ENCODE measurements around the gene KCNJ5. TPM values are rescaled to one million over a fixed set of nuclear protein-coding genes. Genes with fewer than 3 reads are reported as not detected.

The KCNJ5 gene
- total RNA-seq, 1 donor from 2014 or later: not detected

DNA sequence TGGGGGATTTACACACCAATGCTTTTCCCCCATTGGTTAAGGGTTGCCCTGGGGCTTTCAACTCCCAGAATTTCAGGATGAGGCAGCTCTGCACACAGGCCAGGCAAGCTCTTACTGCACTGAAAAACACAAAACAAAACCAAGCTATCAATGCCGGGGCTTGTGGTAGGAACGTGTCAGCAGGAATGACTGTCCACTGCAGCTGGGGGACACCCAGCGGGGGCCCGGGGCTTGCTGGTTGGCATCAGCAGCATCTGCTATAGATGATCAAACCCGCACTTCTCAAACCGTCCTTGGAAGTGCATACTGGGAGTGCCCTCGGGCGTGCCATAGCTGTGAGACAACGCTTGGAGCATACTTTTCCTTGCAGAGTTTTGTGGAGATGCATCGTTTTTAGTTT lies 43.8 kb downstream of the KCNJ5 start:
- TF ChIP-seq, protein P1, sequence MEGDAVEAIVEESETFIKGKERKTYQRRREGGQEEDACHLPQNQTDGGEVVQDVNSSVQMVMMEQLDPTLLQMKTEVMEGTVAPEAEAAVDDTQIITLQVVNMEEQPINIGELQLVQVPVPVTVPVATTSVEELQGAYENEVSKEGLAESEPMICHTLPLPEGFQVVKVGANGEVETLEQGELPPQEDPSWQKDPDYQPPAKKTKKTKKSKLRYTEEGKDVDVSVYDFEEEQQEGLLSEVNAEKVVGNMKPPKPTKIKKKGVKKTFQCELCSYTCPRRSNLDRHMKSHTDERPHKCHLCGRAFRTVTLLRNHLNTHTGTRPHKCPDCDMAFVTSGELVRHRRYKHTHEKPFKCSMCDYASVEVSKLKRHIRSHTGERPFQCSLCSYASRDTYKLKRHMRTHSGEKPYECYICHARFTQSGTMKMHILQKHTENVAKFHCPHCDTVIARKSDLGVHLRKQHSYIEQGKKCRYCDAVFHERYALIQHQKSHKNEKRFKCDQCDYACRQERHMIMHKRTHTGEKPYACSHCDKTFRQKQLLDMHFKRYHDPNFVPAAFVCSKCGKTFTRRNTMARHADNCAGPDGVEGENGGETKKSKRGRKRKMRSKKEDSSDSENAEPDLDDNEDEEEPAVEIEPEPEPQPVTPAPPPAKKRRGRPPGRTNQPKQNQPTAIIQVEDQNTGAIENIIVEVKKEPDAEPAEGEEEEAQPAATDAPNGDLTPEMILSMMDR (IDR thresholded peaks at IDR 0.05): no peak
- TF ChIP-seq EZH2 (IDR thresholded peaks at IDR 0.05): no peak
- TF ChIP-seq EZH2phosphoT487 (IDR thresholded peaks at IDR 0.05): no peak
- no peaks in the 10 kb centered on the region for H3F3A ChIP-seq (ENCODE audit: low read depth)
- H4K20me1 ChIP-seq (ENCODE audit: low read depth): no peaks in the 10 kb centered on the region
- DNase-seq (ENCODE audit: low spot score): no peak
- H2AFZ ChIP-seq (replicated peaks): no peak overlapping the region
- no peaks in the 10 kb centered on the region for H3K79me2 ChIP-seq (ENCODE audit: low read depth)
- Mint-ChIP-seq H3K36me3 (no peaks in the 10 kb centered on the region), H3K4me3 (no peak overlapping the region), H3K27ac (no peak overlapping the region), H3K9me3 (no peaks in the 10 kb centered on the region), H3K4me1 (peaks cover 50% of the 10 kb centered on the region), H3K27me3 (ENCODE audit: insufficient read depth, low read depth) (peaks cover 20% of the 10 kb centered on the region)
- H3K4me3 ChIP-seq: no peak overlapping the region
- H3K27ac ChIP-seq: no peak overlapping the region
- H3K9ac ChIP-seq: no peak overlapping the region
- peaks cover 15% of the 10 kb centered on the region for H3K4me1 ChIP-seq
- H3K9me3 ChIP-seq (ENCODE audit: low read depth): no peaks in the 10 kb centered on the region
- no peak overlapping the region for H3K4me2 ChIP-seq
- H3K27me3 ChIP-seq: no peaks in the 10 kb centered on the region
- H3K36me3 ChIP-seq: no peaks in the 10 kb centered on the region

- Mint-ChIP-seq H3K4me1 (peaks cover 43% of the 10 kb centered on the region), H3K9me3 (no peaks in the 10 kb centered on the region), H3K4me3 (no peak overlapping the region), H3K27ac (peak overlapping the region; percentile 92), H3K36me3 (no peaks in the 10 kb centered on the region), H3K27me3 (ENCODE audit: insufficient read depth, low read depth) (peaks cover 12% of the 10 kb centered on the region)
- DNase-seq (ENCODE audit: low spot score): peak; percentile 65
- H3K79me2 ChIP-seq (ENCODE audit: low read depth): no peaks in the 10 kb centered on the region
- H4K20me1 ChIP-seq (ENCODE audit: low read depth): no peaks in the 10 kb centered on the region
- H2AFZ ChIP-seq (replicated peaks): peak overlapping the region; percentile 44
- no peaks in the 10 kb centered on the region for H3F3A ChIP-seq (ENCODE audit: low read depth)
- H3K4me1 ChIP-seq: peaks cover 15% of the 10 kb centered on the region
- H3K9ac ChIP-seq: no peak overlapping the region
- TF ChIP-seq EZH2 (IDR thresholded peaks at IDR 0.05) (no peak), EZH2phosphoT487 (IDR thresholded peaks at IDR 0.05) (no peak)
- TF ChIP-seq, protein P1 (IDR thresholded peaks at IDR 0.05): no peak
- H3K4me2 ChIP-seq: peak overlapping the region; percentile 19
- H3K9me3 ChIP-seq (ENCODE audit: low read depth): no peaks in the 10 kb centered on the region
- no peaks in the 10 kb centered on the region for H3K36me3 ChIP-seq
- no peak overlapping the region for H3K27ac ChIP-seq
- H3K27me3 ChIP-seq: no peaks in the 10 kb centered on the region
- H3K4me3 ChIP-seq: no peak overlapping the region
Measured at GRCh38 chr11:128936606-128937251, 45.6 kb downstream of the KCNJ5 start.

- Histone ChIP-seq H3K36me3 (no peaks in the 10 kb centered on the region), H3K9me3 (ENCODE audit: low read depth) (no peaks in the 10 kb centered on the region), H3K9ac (no peak overlapping the region), H2AFZ (replicated peaks) (peak overlapping the region; percentile 44), H3K27me3 (no peaks in the 10 kb centered on the region), H3K27ac (no peak overlapping the region), H3K4me1 (peaks cover 15% of the 10 kb centered on the region), H3F3A (ENCODE audit: low read depth) (no peaks in the 10 kb centered on the region), H3K4me2 (peak overlapping the region; percentile 19), H3K4me3 (no peak overlapping the region), H3K79me2 (ENCODE audit: low read depth) (no peaks in the 10 kb centered on the region), H4K20me1 (ENCODE audit: low read depth) (no peaks in the 10 kb centered on the region)
- no peak overlapping the region for H3K27ac Mint-ChIP-seq
- no peaks in the 10 kb centered on the region for H3K36me3 Mint-ChIP-seq
- H3K9me3 Mint-ChIP-seq: no peaks in the 10 kb centered on the region
- H3K4me3 Mint-ChIP-seq: no peak overlapping the region
- DNase-seq (ENCODE audit: low spot score): no peak
- TF ChIP-seq EZH2 (IDR thresholded peaks at IDR 0.05) (no peak), EZH2phosphoT487 (IDR thresholded peaks at IDR 0.05) (no peak)
- TF ChIP-seq, protein P1 (IDR thresholded peaks at IDR 0.05): no peak
- H3K27me3 Mint-ChIP-seq (ENCODE audit: insufficient read depth, low read depth): peaks cover 11% of the 10 kb centered on the region
- H3K4me1 Mint-ChIP-seq: peaks cover 41% of the 10 kb centered on the region
Measured at GRCh38 chr11:128937480-128937879, 46.3 kb downstream of the KCNJ5 start.
